Activated T-helper 2 cell treated with anti-CD3 and anti-CD28 coated beads, Interferon-gamma antibody, Interleukin-2, Interleukin-4, amounts not matched to agents 10 μg/mL and 5 μg/mL and 100 μg/mL, durations not matched to agents 14 hours and 24 hours and 36 hours (primary cell): ENCODE results near the gene DAP3. TPM values are rescaled to one million over a fixed set of nuclear protein-coding genes. Genes with fewer than 3 reads are reported as not detected.
"Not testable (repeated sequence)": the region's sequence is repeated elsewhere in the genome, so short reads cannot be mapped to it uniquely, and the experiment has no call there.

ENCODE experiments used
- DNase-seq: peaks from one replicate; pipeline ENCODE4 v3.0.0; 2021; ENCODE audit warnings: low spot score
- H3K27ac Mint-ChIP-seq: one replicate; pipeline ENCODE4 v1.8.0; 2021; ENCODE audit warnings: mixed read lengths
- H3K27me3 Mint-ChIP-seq: one replicate; pipeline ENCODE4 v1.8.0; 2021; ENCODE audit warnings: low read depth, mixed read lengths
- H3K36me3 Mint-ChIP-seq: one replicate; pipeline ENCODE4 v1.8.0; 2021; ENCODE audit warnings: low read depth, mixed read lengths
- H3K4me1 Mint-ChIP-seq: one replicate; pipeline ENCODE4 v1.8.0; 2021; ENCODE audit warnings: low read depth, mixed read lengths
- H3K4me3 Mint-ChIP-seq: one replicate; pipeline ENCODE4 v1.8.0; 2021; ENCODE audit warnings: low read depth, mild to moderate bottlenecking, moderate library complexity, mixed read lengths
- H3K9me3 Mint-ChIP-seq: one replicate; pipeline ENCODE4 v1.8.0; 2021; ENCODE audit warnings: mixed read lengths
- intact Hi-C: fragments of 100-400 bp; cut with micrococcal nuclease; formaldehyde crosslinking; loops from one replicate; pipeline ENCODE4 v1.15.1; 2023
- total RNA-seq: library from RNA; stranded (reverse); gene quantifications from 2 replicates; pipeline ENCODE4 v1.2.3, GENCODE V29; 2022

Gene DAP3
- total RNA-seq, 1 donor from 2014 or later: 172 TPM

- Mint-ChIP-seq H3K27ac (no peak overlapping the region), H3K27me3 (no peaks in the 10 kb centered on the region), H3K4me3 (no peak overlapping the region), H3K4me1 (peaks cover 54% of the 10 kb centered on the region), H3K9me3 (peaks cover 12% of the 10 kb centered on the region), H3K36me3 (peaks cover 80% of the 10 kb centered on the region)
- DNase-seq: no peak
- intact Hi-C loops: no loop called here
These were observed 5.3 kb downstream of the DAP3 start for GRCh38 chr1:155694167-155694566.

- H3K9me3 Mint-ChIP-seq: peaks cover 12% of the 10 kb centered on the region
- H3K4me3 Mint-ChIP-seq: no peak overlapping the region
- DNase-seq: no peak
- peaks cover 73% of the 10 kb centered on the region for H3K36me3 Mint-ChIP-seq
- peaks cover 47% of the 10 kb centered on the region for H3K4me1 Mint-ChIP-seq
- intact Hi-C loops: no loop called here
- H3K27ac Mint-ChIP-seq: no peak overlapping the region
- H3K27me3 Mint-ChIP-seq: no peaks in the 10 kb centered on the region
These were observed 6.2 kb downstream of the DAP3 start for GRCh38 chr1:155695072-155695471.

- Mint-ChIP-seq H3K27me3 (no peaks in the 10 kb centered on the region), H3K36me3 (peaks cover 70% of the 10 kb centered on the region), H3K4me1 (peaks cover 44% of the 10 kb centered on the region), H3K27ac (no peak overlapping the region), H3K9me3 (peaks cover 12% of the 10 kb centered on the region), H3K4me3 (no peak overlapping the region)
- intact Hi-C loops: no loop called here
- DNase-seq: no peak
These were observed 6.7 kb downstream of the DAP3 start for GRCh38 chr1:155695608-155696007.

GRCh38 chr1:155696524-155696923 lies 7.6 kb downstream of the DAP3 start:
- no peak for DNase-seq
- H3K27ac Mint-ChIP-seq: no peak overlapping the region
- intact Hi-C loops: no loop called here
- H3K36me3 Mint-ChIP-seq: peaks cover 62% of the 10 kb centered on the region
- peaks cover 10% of the 10 kb centered on the region for H3K9me3 Mint-ChIP-seq
- H3K27me3 Mint-ChIP-seq: no peaks in the 10 kb centered on the region
- H3K4me1 Mint-ChIP-seq: peaks cover 39% of the 10 kb centered on the region
- no peak overlapping the region for H3K4me3 Mint-ChIP-seq

DNA sequence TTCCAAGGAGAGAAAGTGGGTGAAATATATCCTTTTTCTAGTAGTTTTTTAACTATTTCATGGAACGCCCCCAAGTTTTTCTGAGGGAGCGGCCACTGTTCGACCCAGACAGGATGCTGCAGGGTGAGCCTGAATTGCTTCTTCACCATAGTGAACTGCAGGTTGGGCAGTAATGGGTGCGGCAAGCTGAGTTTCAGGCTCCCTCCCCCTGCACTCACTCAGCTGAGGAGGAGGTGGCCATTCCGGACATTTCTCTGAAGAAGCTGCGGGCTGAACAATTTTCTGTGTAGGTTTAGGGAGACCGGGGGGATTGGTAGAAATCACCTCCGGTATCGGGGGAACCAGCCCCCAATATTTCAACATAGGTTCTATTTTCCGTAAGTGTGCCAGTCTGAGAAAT lies 8.2 kb downstream of the DAP3 start:
- H3K4me1 Mint-ChIP-seq: peaks cover 33% of the 10 kb centered on the region
- no peak overlapping the region for H3K27ac Mint-ChIP-seq
- DNase-seq: no peak
- H3K36me3 Mint-ChIP-seq: peaks cover 57% of the 10 kb centered on the region
- intact Hi-C loops: no loop called here
- peaks cover 4% of the 10 kb centered on the region for H3K9me3 Mint-ChIP-seq
- H3K4me3 Mint-ChIP-seq: no peak overlapping the region
- H3K27me3 Mint-ChIP-seq: no peaks in the 10 kb centered on the region

DNA sequence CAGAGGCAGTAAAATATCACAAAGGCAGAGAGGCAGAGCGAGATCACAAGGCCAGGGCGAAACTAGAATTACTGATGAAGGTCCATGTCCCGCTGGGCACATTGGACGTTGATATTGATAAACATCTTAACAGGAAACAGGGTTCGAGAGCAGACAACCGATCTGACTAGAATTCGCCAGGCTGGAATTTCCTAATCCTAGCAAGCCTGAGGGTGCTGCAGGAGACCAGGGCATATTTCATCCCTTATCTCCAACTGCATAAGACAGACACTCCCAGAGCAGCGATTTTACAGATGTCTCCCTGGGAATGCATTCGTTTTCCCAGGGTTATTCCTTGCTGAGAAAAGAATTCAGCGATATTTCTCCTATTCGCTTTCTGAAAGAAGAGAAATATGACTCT lies 8.7 kb downstream of the DAP3 start:
- H3K4me3 Mint-ChIP-seq, H3K27me3 Mint-ChIP-seq, H3K27ac Mint-ChIP-seq, DNase-seq, intact Hi-C loops, H3K9me3 Mint-ChIP-seq: not testable (repeated sequence)
- Mint-ChIP-seq H3K4me1 (peaks cover 29% of the 10 kb centered on the region), H3K36me3 (peaks cover 51% of the 10 kb centered on the region)

DNA sequence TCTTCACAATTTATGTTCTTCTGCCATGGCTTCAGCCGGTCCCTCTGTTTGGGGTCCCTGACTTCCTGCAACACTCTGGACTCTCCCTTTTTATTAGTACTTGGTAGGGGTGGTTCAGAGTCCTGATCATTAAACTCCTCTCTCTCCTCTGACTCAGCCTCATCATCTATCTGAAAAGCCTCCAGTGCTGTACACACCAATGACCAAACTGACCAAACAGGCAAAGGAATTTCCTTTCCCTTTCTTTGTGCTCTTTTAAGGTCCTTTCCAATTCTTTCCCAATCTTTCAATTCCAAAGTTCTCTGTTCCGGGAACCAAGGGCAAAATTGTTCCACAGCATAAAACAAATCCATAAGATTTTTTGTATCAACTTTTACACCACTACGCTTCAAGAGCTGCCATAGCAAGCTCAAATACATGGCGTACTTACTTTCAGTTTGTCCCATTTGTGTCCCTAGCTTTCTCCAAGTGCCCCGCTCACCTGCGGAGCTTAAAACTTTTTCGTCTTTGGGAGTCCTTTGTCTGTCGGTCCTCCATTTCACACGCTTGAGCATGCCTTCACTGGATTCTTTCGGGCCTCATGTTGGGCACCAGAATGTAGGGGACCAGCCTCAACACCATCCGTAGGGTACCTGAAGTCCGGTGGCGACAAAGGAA lies 9.6 kb downstream of the DAP3 start:
- Mint-ChIP-seq H3K27me3 (no peaks in the 10 kb centered on the region), H3K9me3 (no peaks in the 10 kb centered on the region), H3K4me3 (no peak overlapping the region), H3K27ac (no peak overlapping the region), H3K4me1 (peaks cover 25% of the 10 kb centered on the region), H3K36me3 (peaks cover 45% of the 10 kb centered on the region)
- no peak for DNase-seq
- intact Hi-C loops: no loop called here

- H3K36me3 Mint-ChIP-seq: peaks cover 43% of the 10 kb centered on the region
- peaks cover 25% of the 10 kb centered on the region for H3K4me1 Mint-ChIP-seq
- H3K27ac Mint-ChIP-seq, H3K9me3 Mint-ChIP-seq, H3K27me3 Mint-ChIP-seq, H3K4me3 Mint-ChIP-seq, DNase-seq, intact Hi-C loops: not testable (repeated sequence)
These were observed 10.2 kb downstream of the DAP3 start for GRCh38 chr1:155699062-155699461.

DNA sequence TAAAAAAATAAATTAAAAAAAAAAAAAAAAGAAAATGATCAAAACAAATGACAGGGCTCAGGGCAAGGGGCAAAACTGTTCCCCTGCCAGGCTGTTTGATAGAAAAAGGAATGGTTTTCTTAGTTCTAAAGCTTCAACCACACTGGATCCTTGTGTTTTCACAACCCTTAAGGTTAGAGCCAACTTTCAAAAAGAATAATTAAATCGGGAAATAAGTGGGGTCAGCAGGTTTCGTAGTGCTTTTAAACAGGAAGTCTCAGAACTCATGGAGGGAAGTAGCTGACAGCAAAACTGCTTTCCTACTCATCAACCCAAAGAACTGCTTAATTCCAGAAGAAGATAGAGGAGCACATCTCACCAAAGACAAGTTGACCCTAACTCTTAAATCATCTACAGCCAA lies 12.8 kb downstream of the DAP3 start:
- H3K4me3 Mint-ChIP-seq, DNase-seq, H3K27me3 Mint-ChIP-seq, intact Hi-C loops, H3K27ac Mint-ChIP-seq, H3K9me3 Mint-ChIP-seq: not testable (repeated sequence)
- Mint-ChIP-seq H3K36me3 (peaks cover 31% of the 10 kb centered on the region), H3K4me1 (peaks cover 15% of the 10 kb centered on the region)

GRCh38 chr1:155703216-155703615 lies 14.3 kb downstream of the DAP3 start:
- no peak overlapping the region for H3K27ac Mint-ChIP-seq
- no peaks in the 10 kb centered on the region for H3K9me3 Mint-ChIP-seq
- intact Hi-C loops: no loop called here
- no peak overlapping the region for H3K4me3 Mint-ChIP-seq
- H3K36me3 Mint-ChIP-seq: peaks cover 30% of the 10 kb centered on the region
- no peak for DNase-seq
- peaks cover 13% of the 10 kb centered on the region for H3K4me1 Mint-ChIP-seq
- no peaks in the 10 kb centered on the region for H3K27me3 Mint-ChIP-seq

DNA sequence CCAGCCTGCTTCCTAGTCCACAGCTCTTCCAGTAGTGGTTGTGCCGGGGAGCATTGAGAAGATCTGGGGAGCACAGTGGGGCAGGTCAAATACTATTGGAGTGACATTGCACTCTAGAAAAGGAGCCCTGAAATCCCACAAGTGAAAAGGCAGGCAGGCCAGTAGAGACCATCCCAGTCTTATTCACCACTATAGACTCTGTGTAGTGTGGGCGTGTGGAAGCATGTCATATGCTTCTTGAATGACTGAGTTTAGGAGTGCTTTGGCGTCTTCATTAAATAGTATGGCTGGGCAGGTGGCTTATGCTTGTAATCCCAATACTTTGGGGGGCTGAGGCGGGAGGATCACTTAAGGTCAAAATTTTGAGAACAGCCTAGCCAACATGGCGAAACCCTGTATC lies 15.5 kb downstream of the DAP3 start:
- H3K27ac Mint-ChIP-seq, H3K4me3 Mint-ChIP-seq, intact Hi-C loops, DNase-seq, H3K27me3 Mint-ChIP-seq, H3K9me3 Mint-ChIP-seq: not testable (repeated sequence)
- Mint-ChIP-seq H3K4me1 (peaks cover 12% of the 10 kb centered on the region), H3K36me3 (peaks cover 27% of the 10 kb centered on the region)

DNA sequence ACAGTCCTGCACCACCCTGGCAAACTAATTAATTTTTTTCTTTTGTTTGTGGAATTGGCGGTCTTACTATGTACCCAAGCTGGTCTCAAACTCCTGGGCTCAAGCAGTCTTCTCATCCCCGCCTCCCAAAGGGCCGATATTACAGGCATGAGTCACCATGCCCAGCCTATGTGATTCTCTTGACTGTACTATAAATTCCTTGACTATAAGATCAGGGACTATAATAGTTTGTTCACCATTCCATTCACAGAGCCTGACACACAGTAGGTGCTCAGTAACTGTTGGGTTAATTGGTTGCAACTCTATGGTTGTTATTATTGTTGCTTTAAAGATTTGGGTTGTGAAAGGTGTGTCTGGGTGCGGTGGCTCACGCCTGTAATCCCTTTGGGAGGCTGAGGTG lies 17.2 kb downstream of the DAP3 start:
- intact Hi-C loops: no loop called here
- H3K27ac Mint-ChIP-seq: no peak overlapping the region
- no peaks in the 10 kb centered on the region for H3K27me3 Mint-ChIP-seq
- H3K9me3 Mint-ChIP-seq: no peaks in the 10 kb centered on the region
- H3K4me3 Mint-ChIP-seq: no peak overlapping the region
- H3K36me3 Mint-ChIP-seq: peaks cover 31% of the 10 kb centered on the region
- H3K4me1 Mint-ChIP-seq: peaks cover 12% of the 10 kb centered on the region
- DNase-seq: no peak

- no peak for DNase-seq
- Mint-ChIP-seq H3K27ac (no peak overlapping the region), H3K4me3 (no peak overlapping the region), H3K4me1 (peaks cover 14% of the 10 kb centered on the region), H3K36me3 (peaks cover 42% of the 10 kb centered on the region), H3K27me3 (no peaks in the 10 kb centered on the region), H3K9me3 (no peaks in the 10 kb centered on the region)
- intact Hi-C loops: no loop called here
These were observed 20.5 kb downstream of the DAP3 start for GRCh38 chr1:155709391-155709790.

DNA sequence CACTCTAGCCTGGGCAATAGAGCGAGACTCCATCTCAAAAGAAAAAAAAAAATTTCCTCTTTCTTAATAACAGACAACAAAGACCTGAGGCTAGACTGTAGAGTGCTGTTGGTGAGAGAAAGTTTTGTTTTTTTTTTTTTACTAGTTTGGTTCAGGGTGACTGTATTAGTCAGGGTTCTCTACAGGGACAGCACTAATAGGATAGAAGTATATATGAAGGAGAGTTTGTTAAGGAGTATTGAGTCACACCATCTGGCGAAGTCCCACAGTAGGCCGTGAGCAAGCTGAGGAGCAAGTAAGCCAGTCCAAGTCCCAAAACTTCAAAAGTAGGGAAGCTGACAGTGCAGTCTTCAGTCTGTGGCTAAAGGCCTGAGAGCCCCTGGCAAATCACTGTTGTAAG lies 22.6 kb downstream of the DAP3 start:
- DNase-seq, H3K27me3 Mint-ChIP-seq, intact Hi-C loops, H3K27ac Mint-ChIP-seq, H3K4me3 Mint-ChIP-seq, H3K9me3 Mint-ChIP-seq: not testable (repeated sequence)
- H3K4me1 Mint-ChIP-seq: peaks cover 12% of the 10 kb centered on the region
- peaks cover 46% of the 10 kb centered on the region for H3K36me3 Mint-ChIP-seq
